ENCODE measurements around the gene ABCD1.

Gene ABCD1

DNA sequence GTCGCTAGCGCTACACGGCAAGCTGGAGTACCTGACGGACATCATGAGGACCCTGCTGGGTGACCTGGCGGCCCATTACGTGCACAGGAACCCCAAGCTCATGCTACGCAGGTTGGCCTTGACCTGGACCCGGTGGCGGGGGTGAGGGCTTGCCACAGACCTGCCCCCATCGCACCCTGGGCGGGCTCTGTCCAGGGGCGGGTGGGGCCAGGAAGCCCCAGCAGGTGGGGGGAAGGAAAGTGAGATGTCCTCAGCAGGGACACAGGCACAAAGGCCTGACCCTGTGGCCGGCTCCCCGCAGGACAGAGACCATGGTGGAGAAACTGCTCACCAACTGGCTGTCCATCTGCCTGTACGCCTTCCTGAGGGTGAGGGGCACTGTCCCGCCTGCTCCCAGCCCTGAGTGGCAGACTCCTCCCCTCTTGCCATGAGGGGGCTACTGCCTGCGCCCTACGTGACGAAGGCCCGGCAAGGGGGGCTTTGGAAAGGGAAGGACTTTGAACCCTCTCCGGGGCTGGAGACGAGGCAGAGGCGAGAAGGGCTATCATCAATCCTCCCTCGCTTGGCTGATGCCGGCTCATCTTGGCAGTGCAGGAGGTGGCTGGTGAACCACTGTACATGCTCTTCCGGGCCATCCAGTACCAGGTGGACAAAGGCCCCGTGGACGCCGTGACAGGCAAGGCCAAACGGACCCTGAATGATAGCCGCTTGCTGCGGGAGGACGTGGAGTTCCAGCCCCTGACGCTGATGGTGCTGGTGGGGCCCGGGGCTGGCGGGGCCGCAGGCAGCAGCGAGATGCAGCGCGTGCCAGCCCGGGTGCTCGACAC is 50.9 kb downstream of the ABCD1 start:
- DNase-seq: no peak

DNA sequence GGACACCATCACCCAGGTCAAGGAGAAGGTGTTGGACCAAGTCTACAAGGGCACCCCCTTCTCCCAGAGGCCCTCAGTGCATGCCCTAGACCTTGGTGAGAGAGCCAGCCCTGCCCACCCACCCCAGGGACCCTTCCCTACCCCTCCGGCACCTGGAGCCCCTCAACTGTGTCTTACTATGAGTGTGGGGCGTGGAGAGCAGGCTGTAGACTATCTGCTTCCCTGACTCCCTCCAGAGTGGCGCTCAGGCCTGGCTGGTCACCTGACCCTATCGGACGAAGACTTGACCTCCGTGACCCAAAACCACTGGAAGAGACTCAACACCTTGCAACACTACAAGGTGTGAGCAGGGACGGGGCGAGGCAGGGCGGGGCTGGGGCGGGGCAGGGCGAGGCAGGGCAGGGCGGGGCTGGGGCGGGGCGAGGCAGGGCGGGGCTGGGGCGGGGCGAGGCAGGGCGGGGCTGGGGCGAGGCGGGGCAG is 51.5 kb downstream of the ABCD1 start:
- DNase-seq: no peak

DNA sequence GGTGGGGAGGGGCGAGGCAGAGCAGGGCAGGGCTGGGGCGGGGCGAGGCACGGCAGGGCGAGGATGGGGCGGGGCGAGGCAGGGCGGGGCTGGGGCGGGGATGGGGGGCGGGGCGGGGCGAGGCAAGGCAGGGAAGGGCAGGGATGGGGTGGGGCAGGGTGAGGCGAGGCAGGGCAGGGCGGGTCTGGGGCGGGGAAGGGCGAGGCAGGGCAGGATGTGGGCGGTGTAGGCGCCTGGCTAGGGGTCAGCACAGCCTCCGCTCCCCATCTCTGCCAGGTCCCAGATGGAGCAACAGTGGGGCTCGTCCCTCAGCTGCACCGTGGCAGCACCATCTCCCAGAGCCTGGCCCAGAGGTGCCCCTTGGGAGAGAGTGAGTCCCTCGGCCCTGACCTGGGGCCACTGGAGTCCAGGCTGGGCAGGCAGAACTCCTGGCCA is 52.0 kb downstream of the ABCD1 start:
- no peak for DNase-seq

- no peak for DNase-seq
Observed at GRCh38 chrX:153777261-153778090, 52.8 kb downstream of the ABCD1 start.

DNA sequence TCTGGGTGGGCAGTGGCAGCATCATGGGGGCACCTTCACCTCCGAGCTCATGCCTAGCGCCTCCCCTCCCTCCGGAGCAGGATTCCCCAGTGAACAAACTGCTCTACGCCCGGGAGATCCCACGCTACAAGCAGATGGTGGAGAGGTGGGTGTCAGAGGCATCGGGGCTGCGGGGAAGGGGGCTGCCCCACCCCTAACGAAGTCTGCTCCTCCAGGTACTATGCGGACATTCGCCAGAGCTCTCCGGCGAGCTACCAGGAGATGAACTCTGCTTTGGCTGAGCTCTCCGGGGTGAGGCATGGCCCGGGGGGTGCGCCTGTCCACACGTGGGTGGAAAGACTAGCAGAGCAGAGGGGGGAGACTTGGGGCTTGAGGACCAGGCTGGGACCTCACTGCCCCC is 53.5 kb downstream of the ABCD1 start:
- DNase-seq: no peak

DNA sequence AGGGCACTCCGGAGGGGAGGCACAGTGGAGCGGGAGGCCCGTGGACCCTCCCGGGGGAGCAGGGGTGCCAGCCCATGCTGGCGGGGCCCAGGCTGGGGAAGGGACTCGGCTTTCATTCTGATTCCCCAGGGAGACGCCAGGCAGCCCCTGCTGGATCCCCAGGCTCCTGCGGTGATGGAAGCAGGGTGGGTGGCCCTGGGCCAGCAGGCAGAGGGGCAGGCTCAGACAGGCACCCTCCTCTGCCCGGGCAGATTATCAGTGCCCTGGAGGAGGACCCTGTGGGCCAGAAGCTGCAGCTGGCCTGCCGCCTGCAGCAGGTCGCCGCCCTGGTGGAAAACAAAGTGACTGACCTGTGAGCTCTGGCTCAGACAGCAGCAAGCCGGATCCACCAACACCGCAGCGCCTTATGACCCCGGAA is 54.0 kb downstream of the ABCD1 start:
- no peak for DNase-seq

- DNase-seq: no peak
Observed at GRCh38 chrX:153779891-153780677, 55.4 kb downstream of the ABCD1 start.

- DNase-seq: no peak
Observed at GRCh38 chrX:153780678-153781427, 56.2 kb downstream of the ABCD1 start, which contains the start of gene SRPK3. Gene SRPK3, plus strand, starts transcription at chrX:153781041. Its CDS starts 46 bp downstream, at chrX:153781087.

- DNase-seq: no peak
Observed at GRCh38 chrX:153781428-153782047, 56.9 kb downstream of the ABCD1 start.

DNA sequence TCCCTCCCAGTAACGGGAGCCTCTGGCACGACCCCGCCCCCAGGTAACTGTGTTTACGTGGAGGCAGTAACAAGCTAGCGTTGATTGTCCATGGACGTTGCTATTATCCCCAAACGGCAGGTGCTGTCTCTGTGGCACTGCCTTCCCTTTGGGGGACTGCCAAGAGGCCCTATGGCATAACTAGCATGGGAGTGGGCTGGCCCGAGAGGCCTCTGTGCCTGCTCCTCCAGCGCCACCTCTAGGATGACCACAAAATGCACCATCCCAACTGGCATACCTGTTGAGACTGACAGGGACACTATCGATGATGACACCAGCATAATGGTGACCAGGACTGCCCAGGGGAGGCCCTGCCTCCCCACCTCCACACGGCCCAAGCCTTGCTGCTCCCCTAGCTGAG is 57.7 kb downstream of the ABCD1 start:
- no peak for DNase-seq

DNA sequence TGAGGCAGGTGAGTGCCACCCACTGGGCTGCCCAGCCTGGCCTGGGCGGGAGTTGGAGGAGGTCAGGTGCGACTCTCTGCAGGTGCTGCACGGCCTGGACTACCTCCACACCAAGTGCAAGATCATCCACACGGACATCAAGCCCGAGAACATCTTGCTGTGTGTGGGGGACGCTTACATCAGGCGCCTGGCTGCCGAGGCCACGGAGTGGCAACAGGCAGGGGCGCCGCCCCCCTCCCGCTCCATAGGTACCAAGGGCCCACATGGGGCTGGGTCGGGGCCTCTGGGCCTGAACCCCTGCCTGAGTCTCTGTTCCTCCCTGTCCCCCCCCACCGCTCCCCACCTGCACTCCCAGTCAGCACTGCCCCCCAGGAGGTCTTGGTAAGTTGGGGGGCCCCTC is 58.2 kb downstream of the ABCD1 start:
- DNase-seq: no peak

DNA sequence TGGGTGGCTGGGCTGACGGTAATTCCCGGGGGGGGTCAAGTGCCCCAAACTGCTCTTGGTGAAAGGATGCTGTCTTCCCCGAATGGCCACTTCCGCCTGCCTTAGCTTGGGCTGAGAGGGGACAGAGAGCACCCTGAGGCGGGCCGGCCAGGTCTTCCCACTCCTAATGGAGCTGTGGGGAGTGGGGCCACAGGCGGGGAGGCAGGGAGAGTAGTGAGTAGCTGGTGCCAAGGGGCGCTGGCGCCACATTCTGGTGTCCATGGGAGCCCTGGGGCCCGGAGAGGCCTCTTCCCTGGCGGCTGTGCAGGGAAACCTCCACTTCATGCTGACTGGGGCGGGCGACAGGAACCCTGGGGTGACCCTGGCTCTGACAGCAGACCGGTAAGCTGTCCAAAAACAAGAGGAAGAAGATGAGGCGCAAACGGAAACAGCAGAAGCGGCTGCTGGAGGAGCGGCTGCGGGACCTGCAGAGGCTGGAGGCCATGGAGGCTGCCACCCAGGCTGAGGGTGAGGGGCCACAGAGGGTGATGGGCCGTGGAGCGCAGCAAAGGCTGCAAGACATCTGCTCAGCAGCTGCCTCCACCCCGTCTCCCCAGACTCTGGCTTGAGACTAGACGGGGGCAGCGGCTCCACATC is 58.8 kb downstream of the ABCD1 start:
- DNase-seq: no peak

- DNase-seq: no peak
Observed at GRCh38 chrX:153784325-153784967, 59.8 kb downstream of the ABCD1 start.

DNA sequence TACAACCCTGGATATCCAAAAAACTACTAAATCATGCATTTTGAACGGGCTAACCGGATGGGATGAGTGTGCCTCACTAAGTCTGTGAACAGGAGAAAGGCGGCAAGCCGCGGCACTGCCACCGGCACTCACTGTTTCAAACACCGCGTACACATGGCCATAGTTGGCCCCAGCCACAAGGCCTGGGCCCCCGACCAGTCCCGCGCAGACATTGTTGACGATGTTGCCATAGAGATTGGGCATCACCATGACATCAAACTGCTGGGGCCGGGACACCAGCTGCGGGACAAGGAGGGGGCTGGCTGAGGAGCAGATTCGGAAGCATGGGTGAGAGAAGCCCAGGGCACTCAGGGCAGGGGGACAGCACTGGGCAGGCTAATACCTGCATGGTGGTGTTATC is 62.0 kb downstream of the ABCD1 start:
- DNase-seq: no peak

DNA sequence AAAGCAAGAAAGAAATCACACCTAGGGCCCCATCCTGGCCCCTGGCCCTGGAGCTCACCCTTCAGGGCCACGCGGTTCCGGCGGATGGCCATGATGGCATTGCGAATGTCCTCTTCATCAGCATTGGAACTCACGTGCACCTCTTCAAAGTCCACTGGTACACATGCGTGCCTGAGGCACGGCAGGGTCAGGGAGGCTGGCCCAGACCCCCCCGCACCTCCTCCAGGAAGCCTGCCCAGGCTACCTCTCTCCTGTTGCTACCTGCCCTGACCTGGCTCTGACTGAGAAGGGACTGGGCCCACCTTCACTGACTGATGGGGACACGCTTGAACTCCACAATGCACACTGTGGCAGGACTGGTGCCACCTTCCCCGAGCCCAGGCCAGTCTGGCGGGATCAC is 65.0 kb downstream of the ABCD1 start:
- no peak for DNase-seq

DNA sequence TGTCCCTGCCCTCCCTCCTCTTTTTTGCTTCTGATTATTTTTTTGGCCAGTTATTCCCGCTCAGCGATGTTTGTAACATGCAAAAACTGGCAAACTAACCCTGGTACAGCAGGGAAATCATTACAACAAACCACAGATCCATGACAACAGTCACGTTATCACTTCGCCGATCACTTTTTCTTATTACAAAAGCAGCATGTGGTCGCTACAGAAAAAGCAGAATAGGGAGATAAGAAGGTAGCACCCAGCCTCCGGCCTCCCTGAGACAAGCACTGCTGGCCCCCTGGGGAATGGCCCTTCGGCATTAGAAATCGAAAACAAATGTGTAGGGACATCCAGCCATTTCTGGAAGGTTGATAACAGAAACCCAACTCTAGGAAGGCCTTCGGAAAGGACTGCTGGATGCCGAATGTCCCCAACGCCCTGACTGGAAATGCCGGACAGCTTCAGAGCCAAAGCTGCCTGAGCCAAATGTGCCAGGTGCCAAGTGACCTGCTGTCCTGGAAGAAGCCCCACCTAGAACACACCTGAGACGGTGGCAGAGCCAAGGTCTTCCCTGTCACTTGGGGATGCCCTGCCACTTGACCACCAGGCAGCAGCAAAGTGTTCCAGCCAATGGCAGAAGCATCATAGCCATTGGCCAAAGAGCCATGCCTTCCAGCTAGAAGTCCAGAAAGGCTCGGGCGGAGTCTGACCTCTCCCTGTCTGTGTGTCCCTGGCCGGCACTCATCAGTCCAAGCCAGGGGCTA is 66.6 kb downstream of the ABCD1 start:
- DNase-seq: no peak

GRCh38 chrX:153792368-153792767 is 67.7 kb downstream of the ABCD1 start:
- DNase-seq: no peak

DNA sequence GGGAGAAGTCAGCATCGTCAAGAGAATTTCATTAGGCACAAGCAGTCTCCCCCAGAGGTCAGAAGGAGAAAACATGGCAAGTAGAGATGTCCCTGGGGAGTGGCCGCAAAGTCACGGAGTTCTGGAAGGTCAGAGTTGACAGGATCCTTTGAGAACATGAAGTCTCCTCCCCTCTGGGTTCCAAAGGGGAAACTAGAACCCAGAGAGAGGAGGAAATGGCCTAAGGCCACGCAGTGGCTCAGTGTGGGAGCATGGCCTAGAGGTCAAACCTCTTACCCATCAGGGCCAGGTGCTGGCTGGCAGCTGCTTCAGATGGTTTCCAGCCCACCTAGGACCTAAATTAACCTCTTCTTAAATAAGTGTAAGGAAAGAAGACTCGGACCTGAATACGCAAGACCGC is 68.6 kb downstream of the ABCD1 start:
- no peak for DNase-seq
